COLO668 (cell line): ENCODE results near the gene ADM.
"Not testable (repeated sequence)": the region's sequence is repeated elsewhere in the genome, so short reads cannot be mapped to it uniquely, and the experiment has no call there.

Experiments
- DNase-seq: peaks from one replicate; lab custom pipeline; 2025; ENCODE audit not compliant: unreplicated experiment; lab: John Stamatoyannopoulos, UW

Gene ADM, protein sequence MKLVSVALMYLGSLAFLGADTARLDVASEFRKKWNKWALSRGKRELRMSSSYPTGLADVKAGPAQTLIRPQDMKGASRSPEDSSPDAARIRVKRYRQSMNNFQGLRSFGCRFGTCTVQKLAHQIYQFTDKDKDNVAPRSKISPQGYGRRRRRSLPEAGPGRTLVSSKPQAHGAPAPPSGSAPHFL

DNA sequence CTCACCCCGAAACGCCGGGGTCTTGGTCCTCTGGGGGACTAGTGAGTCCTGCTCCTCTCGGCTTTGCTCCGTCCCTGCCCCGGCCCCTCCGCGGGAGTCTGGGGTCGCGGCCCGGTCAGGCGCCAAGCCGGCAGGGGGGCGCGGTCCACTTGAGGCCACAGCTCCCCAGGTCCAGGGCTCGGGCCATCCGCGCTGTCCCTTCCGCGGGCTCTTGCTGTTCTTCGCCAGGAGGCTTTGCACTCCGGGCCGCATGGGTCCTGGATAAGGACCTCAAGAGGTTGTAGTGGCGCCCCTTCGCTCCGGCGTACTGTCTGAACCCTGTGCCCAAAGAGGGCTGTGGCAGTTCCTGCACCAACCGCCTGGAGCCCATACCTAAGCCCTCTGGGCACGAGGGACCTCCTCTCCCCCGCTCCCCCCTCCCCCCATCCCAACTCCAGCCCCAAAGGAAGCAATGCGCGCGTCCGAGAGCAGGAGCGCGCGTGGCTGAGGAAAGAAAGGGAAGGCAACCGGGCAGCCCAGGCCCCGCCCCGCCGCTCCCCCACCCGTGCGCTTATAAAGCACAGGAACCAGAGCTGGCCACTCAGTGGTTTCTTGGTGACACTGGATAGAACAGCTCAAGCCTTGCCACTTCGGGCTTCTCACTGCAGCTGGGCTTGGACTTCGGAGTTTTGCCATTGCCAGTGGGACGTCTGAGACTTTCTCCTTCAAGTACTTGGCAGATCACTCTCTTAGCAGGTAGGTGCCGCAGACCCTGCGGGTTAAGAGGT is at the start of gene ADM:
TSS of gene ADM (plus strand) at position 579 of the 767 bp plus-strand sequence. CDS start 628 bp downstream, outside the sequence.
- DNase-seq, result peak; percentile 82

DNA sequence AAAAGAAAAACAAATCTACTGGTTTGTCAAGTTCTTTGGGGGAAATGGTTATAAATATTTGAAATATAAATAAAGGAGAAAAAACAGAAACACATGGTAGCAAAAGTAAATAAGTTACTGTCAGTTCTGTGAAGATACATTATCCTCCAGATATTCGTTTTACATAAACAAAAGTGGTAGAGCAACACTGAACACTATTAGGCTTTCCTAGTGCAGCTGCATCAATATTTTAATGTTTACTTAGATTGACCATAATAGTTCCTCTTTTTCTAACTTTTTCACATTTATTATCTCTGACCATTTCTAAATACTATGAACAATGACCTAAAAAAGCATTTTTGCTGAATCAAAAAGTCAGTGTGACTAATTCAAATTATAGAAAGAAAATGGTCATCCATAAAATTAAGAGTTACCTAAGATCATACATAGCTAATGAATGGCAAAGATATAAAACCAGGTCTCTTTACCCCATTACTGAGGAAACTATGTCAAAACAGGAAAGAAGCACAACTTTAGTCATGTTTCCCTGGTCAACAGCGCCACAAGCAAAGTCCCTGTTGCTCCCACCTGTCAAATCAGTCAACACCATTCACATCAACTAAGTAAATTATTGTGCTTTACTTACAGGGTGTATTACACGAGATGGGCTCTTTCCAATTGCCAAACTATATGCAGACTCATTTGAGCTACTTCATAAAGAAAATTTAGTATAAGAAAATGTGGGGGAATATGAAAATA is 49.3 kb upstream of the ADM start:
- DNase-seq, result no peak

DNA sequence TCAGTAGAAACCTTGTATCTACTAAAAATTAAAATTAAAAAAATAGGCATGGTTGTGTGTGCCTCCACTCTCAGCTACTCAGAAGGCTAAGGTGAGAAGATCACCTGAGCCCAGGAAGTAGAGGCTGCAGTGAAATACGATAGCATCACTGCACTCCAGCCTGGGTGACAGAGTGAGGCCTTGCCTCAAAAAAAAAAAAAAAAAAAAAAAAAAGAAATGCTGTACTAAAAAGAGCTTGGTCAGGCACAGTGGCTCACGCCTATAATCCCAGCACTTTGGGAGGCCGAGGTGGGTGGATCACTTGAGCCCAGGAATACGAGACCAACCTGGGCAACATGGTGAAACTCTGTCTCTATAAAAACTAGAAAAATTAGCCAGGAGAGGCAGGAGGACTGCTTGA is 47.4 kb upstream of the ADM start:
- DNase-seq, result peak; percentile 9

DNA sequence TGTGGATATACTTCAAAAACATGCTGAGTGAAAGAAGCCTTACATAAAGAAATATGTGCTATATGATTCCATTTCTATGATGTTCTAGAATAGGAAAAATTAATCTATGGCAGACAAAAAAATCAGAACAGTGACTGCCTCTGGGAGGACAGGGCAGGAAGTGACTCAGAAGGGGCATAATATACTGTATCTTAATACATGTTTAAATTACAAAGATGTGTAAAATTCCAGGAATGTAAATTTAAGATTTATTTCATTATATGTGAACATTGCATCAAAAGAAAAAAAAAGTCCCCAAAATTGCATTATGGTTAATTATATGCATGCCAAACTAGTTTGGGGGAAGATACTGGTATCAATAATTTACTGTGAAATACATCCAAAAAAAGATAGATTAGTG is 43.1 kb upstream of the ADM start:
- DNase-seq, result no peak

DNA sequence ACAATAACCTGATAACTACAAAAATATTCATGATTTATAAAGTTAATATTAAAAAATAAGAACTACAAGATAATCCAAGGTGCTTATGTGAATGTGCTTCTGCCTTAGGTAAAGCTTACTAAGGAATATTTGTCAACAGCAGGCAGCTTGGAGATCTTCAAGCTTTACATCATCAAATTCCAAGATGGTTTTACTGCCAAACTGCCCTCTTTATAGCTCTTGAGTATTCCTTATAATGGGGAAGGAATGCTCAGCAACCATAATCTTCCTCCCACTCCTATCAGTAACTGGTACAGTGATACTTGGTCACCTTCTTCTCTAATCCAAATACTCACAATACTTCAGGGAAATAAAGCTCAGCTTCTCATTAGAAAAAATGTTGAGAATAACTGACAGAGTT is 40.9 kb upstream of the ADM start:
- DNase-seq, result no peak

DNA sequence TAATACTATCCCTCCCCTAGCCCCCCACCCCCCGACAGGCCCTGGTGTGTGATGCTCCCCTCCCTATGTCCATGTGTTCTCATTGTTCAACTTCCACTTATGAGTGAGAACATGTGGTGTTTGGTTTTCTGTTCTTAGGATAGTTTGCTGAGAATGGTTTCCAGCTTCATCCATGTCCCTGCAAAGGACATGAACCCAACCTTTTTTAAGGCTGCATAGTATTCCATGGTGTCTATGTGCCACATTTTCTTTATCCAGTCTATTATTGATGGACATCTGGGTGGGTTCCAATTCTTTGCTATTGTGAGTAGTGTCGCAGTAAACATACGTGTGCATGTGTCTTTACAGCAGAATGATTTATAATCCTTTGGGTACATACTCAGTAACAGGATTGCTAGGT is 40.2 kb upstream of the ADM start:
- not testable (repeated sequence) for DNase-seq

DNA sequence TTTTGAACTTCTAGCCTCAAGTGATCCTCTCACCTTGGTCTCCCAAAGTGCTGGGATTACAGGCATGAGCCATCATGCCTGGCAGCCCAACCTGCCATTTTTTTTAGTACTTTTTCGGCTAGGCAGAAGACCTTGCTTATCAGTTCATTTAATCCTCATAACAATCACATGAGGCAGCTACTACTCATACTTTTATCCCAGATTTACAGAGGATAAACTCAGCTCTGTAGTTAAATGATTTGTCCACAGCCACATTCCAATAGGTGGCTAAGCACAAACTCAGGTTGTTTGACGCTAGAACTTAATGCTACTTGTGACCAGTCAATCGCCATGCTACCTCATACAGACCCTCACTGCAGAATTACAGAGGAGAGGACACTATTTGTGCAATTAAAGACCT is 38.9 kb upstream of the ADM start:
- DNase-seq, result no peak

DNA sequence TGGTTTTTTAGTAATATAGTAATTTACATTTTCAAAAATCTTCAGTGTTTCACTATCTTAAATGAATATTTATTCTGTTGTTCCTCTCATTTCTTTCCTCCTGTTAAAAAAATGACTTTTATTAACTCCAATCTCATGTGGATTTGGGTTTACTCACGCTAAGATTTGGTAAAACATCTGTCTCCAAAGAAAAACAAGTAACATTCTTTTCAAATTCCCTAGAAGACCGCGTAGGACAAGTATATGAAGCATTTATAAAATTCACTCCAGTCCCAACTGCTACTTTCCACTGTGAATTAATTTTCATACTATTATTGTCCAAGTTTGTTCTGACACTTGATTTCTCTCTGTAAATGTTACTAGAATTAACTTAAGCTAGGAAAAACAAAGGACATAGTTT is 37.1 kb upstream of the ADM start:
- no peak for DNase-seq

DNA sequence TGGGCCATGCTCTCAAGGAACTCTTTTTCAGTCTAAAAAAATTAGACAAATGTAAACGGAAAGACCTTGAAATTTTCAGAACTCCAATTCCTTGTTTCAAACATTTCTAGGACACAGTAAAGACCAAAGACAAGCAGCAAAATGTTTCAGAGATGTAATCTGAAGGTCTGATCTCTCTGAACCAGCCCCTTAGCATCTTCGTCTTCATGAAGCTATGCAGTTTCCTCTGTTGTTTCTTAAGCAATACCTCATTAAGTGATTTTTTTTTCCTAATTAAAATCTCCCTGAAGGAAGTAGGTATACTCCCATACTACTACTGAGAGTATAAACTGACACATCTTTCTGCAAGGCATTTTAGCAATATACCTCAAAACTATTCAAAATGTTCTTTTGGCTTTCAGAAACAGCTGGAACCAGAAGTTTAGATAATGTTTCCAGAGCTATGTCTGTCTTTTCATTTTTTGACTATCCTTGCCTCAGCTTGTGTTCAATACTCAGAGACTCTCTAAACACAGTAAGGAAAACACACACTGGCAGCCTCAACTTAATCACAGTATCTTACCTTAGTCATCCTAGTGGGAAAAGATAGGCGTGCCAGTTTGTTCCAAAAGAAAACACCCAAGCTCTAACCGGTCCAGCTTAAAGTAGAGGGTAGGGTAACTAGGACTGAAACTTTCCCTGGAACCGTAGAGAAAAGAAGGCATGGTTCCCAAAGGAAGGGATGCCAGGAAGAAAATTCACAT is 36.0 kb upstream of the ADM start:
- DNase-seq, result no peak

DNA sequence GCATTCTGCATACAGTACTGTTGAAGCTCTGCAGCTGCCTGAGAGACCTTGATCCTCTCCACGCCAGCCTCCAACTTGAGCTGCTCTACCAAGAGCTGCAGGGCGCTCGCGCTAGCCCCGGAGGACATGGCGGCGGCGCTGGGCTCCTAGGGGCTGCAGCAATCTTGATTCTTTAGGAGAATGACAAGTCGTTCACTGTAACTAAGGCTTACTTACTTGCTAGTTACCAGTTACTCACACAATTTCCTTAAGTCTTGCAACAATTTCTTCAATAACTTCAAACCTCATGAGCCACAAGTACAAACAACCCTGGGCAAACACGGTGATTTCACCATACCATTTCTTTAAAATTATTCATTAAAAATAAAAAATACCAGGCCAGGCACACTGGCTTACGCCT is 32.7 kb upstream of the ADM start:
- DNase-seq, result no peak

DNA sequence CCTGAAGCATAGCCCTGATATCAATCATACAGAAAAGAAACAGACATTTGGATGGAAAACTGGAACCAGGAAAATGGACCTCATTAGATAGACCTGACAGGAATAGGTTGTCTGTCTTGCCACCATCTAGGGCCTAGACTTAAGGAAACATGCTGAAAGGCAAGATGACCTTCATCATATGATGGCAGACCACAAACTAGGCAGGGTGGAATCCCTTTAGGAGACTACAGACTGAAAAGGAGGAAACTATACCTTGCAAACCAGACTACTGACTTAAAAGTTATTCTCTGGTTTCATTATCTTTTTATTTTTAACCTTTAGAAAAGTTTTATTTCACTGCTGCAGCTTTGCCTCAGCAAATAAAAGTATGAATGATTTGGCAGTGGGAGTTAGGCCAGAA is 31.1 kb upstream of the ADM start:
- no peak for DNase-seq

DNA sequence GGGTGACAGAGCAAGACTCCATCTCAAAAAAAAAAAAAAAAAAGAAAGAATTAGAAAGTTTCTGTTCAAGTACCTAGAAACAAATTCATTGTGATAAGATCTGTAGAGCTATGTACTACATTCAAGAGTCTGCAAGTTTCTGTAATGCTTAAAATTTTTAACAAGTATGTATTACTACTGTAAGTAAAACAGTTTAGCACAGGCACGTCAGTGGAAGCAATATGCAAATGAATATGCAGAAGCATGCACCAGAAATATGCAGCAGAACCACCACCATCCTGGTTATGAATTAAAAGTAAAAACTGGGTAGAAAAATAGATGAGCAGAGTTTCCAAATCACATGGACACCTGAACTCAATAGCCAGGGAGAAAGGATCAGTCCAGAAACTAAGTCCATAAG is 30.1 kb upstream of the ADM start:
- no peak for DNase-seq

DNA sequence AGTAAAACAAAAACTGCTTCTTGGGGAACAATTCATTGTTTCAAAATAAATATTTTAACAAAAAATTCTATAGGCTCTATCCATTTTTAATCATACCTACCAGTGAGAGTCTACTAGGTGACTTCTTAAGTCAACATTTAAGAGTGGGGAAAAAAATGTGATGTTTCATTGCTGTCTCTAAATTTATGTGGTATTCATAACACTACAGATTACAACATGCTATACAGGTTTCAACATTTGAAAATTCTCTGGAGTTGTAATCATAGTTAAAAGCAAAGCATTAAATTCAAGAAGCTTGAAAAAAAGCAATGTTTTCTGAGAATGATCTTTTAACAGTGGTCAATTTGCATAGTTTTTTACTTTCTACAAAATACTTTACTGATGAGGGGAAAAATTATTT is 29.2 kb upstream of the ADM start:
- DNase-seq, result no peak

DNA sequence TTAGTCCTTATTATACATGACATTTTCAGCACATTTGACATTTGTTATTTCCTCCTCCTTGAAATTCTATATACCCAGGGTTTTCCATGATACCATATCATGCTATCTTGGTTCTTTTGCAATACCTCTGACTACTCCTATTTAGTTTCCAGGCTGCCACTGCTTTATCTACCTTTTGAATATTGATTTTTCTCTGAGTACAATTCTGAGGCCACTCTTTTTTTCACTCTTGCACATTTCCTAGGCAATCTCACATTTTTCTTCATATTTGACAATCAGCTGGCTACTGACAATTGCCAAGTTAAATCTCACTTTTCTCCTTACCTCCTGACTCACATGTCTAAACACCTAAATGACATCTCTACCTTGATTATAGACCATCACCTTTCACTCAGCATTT is 22.8 kb upstream of the ADM start:
- no peak for DNase-seq

DNA sequence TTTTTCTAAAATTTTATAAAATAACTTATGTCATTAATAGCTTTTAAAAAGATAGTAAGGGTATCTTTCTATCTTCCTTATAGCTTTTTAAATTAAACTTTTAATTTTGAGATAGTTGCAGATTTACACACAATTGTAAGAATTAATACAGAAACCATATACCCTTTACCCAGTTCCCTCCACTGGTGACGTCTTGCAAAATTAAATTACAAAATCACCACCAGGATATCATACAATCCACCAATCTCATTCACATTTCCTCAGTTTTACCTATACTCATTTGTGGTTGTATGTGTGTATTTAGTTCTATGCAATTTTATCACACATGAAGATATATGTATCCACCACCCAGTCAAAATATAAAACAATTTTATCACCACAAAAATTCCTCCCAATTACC is 20.9 kb upstream of the ADM start:
- DNase-seq, result no peak

DNA sequence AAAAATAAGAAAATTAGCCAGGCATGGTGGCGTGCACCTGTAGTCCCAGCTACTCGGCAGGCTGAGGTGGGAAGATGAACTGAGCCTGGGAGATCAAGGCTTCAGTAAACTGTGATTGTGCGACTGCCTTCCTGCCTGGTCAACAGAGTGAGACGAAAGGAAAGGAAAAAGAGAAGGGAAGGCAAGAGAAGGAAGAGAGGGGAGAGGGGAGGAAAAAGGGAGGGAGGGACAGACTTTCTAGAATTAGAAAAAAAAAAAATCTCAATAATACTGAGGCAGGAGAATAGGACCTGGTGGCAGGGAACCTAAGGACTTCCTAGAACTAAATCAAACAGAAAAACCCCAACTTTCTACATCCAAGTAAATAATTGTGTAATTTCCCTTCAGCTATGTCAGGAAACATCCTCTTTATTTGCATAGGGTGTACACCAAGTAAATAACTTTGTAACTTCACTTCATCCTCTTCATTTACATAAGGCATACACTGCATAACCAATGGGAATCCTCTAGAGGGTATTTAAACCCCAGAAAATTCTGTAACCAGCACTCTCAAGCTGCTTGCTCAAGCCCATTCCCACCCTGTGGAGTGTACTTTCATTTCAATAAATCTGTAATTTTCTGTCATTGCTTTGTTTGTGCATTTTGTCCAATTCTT is 19.6 kb upstream of the ADM start:
- DNase-seq, result no peak

DNA sequence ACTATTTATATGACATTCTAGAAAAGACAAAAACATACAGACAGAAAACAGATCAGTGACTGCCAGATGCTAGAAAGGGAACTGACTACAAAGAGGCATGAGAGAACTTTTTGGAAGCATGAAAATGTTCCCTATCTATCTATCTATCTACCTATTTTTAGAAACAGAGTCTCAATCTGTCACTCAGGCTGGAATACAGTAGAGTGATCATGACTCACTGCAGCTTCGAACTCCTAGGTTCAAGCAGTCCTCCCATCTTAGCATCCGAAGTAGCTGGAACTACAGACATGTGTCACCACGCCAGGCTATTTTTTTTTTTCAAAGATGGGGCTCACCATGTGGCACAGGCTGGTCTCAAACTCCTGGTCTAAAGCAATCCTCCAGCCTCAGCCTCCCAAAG is 17.7 kb upstream of the ADM start:
- no peak for DNase-seq

DNA sequence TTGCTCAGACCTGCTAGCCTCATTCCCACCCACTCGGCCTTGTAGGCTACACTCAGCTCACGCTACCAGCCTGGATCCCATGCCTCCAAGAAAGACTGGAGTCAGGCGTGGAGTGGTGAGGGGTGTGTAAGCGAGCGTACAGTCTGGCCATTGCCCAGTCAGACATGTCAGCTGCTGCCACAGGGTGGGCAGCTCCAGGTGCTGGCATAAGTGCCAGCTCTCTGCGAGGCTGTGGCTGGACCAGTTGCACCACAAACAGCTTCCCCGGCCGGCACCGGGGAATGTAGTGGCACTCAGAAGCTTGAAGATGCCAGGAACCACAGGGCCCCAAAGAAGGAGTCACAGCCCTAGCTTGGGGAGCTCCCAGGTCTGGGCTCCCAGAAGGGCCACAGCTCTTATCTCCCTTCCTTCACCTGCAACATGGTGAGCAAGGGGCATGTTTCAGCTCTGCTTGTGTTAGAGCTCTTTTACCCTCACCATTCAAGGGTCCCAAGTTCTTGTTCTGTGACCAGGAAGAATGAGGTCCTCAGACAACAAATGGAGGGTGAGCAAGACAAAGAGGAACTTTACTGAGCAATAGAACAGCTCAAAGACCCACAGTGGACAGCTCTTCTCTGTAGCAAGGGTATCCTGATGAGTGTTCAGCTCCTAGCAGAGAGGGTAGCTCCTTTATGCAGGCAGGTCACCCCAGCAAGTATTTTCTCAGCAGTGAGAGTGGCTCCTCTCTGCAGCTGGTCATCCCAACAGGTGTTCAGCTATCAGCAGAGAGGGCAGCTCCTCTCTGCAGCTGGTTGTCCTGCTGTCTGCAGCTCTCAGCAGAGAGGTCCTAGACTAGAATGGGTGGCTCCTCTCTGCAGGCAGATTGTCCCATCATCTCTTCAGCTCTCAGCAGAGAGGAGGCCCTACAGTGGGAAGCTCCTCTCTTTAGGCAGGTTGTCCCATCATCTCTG is 16.8 kb upstream of the ADM start:
- DNase-seq, result no peak

DNA sequence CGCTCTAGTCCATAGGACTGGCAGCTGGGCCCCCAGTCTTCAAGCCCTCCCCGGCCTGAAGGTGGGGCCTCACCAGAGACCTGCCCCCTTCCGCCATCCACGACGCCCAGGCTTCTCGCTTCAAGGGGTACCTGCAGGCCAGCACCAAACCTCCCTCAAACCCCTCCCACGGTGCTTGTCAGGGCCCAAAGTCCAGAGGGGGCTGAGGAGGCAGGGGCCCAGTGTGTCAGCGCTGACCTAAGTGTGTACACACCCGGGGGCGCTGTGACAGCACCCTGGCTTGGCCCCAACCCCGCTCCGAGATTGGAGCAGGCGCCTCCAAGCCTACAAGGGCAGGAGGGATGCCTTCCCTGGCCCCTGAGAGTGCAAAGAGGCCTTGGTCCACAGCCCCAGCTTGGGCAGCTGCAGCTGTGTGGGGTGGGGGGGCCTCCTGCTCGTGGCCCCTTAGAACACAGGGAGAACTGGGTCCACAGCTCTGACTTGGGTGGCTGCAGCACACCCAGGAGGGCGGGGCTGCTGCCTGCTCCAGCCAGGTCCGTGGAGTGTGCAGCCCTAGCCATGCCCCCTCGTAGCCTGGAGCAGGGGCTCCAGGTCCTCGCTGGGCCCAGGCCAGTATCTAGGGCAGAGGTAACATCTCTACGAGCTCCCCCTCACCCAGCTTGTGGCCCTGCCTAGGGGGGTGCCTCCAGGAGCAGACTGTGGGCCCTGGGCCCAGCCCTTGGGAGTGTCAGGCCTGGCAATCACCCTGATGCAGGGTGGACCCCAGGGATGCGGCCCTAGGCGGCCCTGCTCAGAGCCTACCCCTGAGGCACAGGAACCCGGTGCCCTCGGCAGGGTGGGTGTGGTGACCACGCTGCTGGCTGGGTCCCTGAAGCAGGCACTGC is 15.8 kb upstream of the ADM start:
- DNase-seq, result no peak
